Parathyroid adenoma (tissue), 2 donors: ENCODE measurements around the gene BAIAP2.

Source experiments
- H2AFZ ChIP-seq: fragments of 300-600 bp; sonication (generic); one replicate; pipeline ENCODE4 v1.7.0; 2017; ENCODE audit warnings: antibody characterized with exemption, mild to moderate bottlenecking
- H3K27ac ChIP-seq: fragments of 300-600 bp; sonication (generic); one replicate; pipeline ENCODE4 v1.7.0; 2017
- H3K27me3 ChIP-seq: fragments of 300-600 bp; sonication (generic); one replicate; pipeline ENCODE4 v1.7.0; 2017; ENCODE audit warnings: low read length; ENCODE audit not compliant: control insufficient read depth, insufficient read depth
- H3K36me3 ChIP-seq: fragments of 300-600 bp; sonication (generic); one replicate; pipeline ENCODE4 v1.7.0; 2017; ENCODE audit warnings: low read length; ENCODE audit not compliant: control insufficient read depth, insufficient read depth
- H3K4me1 ChIP-seq: fragments of 300-600 bp; sonication (generic); one replicate; pipeline ENCODE4 v1.7.0; 2017; ENCODE audit warnings: control low read depth
- H3K4me2 ChIP-seq: fragments of 300-600 bp; sonication (generic); one replicate; pipeline ENCODE4 v1.7.0; 2017; ENCODE audit warnings: low read length
- H3K4me3 ChIP-seq: fragments of 300-600 bp; sonication (generic); one replicate; pipeline ENCODE4 v1.7.0; 2017; ENCODE audit warnings: low read depth, low read length
- H3K79me2 ChIP-seq: fragments of 300-600 bp; sonication (generic); one replicate; pipeline ENCODE4 v1.7.0; 2017; ENCODE audit warnings: control low read depth
- H3K9ac ChIP-seq: fragments of 300-600 bp; sonication (generic); one replicate; pipeline ENCODE4 v1.7.0; 2017; ENCODE audit warnings: mild to moderate bottlenecking
- H3K9me3 ChIP-seq: fragments of 300-600 bp; sonication (generic); one replicate; pipeline ENCODE4 v1.7.0; 2017; ENCODE audit warnings: low read length; ENCODE audit not compliant: control insufficient read depth
- CTCF ChIP-seq: fragments of 300-600 bp; sonication (generic); IDR thresholded peaks from one replicate; pipeline ENCODE4 v1.7.0; 2017; ENCODE audit warnings: antibody characterized with exemption, mild to moderate bottlenecking
- donor health status: primary hyperparathyroidism.

BAIAP2 gene

GRCh38 chr17:81129711-81130367 lies 94.9 kb downstream of the BAIAP2 start:
- no peak overlapping the region for H3K4me2 ChIP-seq
- peaks cover 3% of the 10 kb centered on the region for H3K79me2 ChIP-seq
- no peaks in the 10 kb centered on the region for H3K27me3 ChIP-seq
- no peak overlapping the region for H3K9ac ChIP-seq
- H2AFZ ChIP-seq: no peak overlapping the region
- no peak for TF ChIP-seq CTCF
- H3K4me1 ChIP-seq: no peaks in the 10 kb centered on the region
- no peak overlapping the region for H3K4me3 ChIP-seq
- no peaks in the 10 kb centered on the region for H3K9me3 ChIP-seq
- no peaks in the 10 kb centered on the region for H3K36me3 ChIP-seq
- no peak overlapping the region for H3K27ac ChIP-seq

GRCh38 chr17:81130385-81131361 lies 95.7 kb downstream of the BAIAP2 start:
- Histone ChIP-seq H3K36me3 (no peaks in the 10 kb centered on the region), H3K9me3 (no peaks in the 10 kb centered on the region), H3K79me2 (peaks cover 6% of the 10 kb centered on the region), H3K27me3 (no peaks in the 10 kb centered on the region), H3K4me1 (no peaks in the 10 kb centered on the region), H3K4me3 (no peak overlapping the region), H2AFZ (no peak overlapping the region), H3K9ac (no peak overlapping the region), H3K4me2 (no peak overlapping the region), H3K27ac (no peak overlapping the region)
- no peak for TF ChIP-seq CTCF

GRCh38 chr17:81131486-81132196 lies 96.7 kb downstream of the BAIAP2 start:
- Histone ChIP-seq H3K4me2 (no peak overlapping the region), H2AFZ (no peak overlapping the region), H3K9me3 (no peaks in the 10 kb centered on the region), H3K27me3 (no peaks in the 10 kb centered on the region), H3K27ac (no peak overlapping the region), H3K9ac (no peak overlapping the region), H3K79me2 (peaks cover 13% of the 10 kb centered on the region), H3K36me3 (no peaks in the 10 kb centered on the region), H3K4me3 (no peak overlapping the region), H3K4me1 (no peaks in the 10 kb centered on the region)
- no peak for TF ChIP-seq CTCF

- H3K4me1 ChIP-seq: no peaks in the 10 kb centered on the region
Measured at GRCh38 chr17:81132197-81132540, 97.2 kb downstream of the BAIAP2 start.

More at GRCh38 chr17:81132197-81132540, 97.2 kb downstream of the BAIAP2 start:
- Histone ChIP-seq H3K27ac (no peak overlapping the region), H3K9ac (no peak overlapping the region), H3K79me2 (peaks cover 17% of the 10 kb centered on the region), H3K36me3 (no peaks in the 10 kb centered on the region), H3K4me2 (no peak overlapping the region), H3K27me3 (no peaks in the 10 kb centered on the region), H2AFZ (no peak overlapping the region), H3K9me3 (no peaks in the 10 kb centered on the region), H3K4me3 (no peak overlapping the region)
- no peak for TF ChIP-seq CTCF
